GM12878 (cell line): ENCODE measurements around the gene DDRGK1. TPM values are rescaled to one million over a fixed set of nuclear protein-coding genes. Genes with fewer than 3 reads are reported as not detected.

Experiments
- ATAC-seq: fragments of 200-7000 bp; cut with Tn5 transposase; 3 replicates; pipeline ENCODE4 v1.9.1; 2020; ENCODE audit warnings: mild to moderate bottlenecking, moderate library complexity
- BruUV-seq: library from RNA; stranded (reverse); fragments of 400-500 nt; replicated peaks from 2 replicates; lab custom pipeline; 2021; lab: Mats Ljungman, UMichigan
- CTCF ChIA-PET: fragments of 300-600 bp; sonication (Branson Sonifier 250); formaldehyde crosslinking; extraction: SDS; loops from one replicate; lab custom pipeline; 2021; ENCODE audit warnings: inconsistent platforms; lab: Yijun Ruan, JAX
- POLR2A ChIA-PET: fragments of 350-600 bp; formaldehyde crosslinking; extraction: SDS; loops from one replicate; lab custom pipeline; 2021; ENCODE audit warnings: inconsistent platforms; lab: Charles Lee
- RAD21 ChIA-PET: fragments of 300-600 bp; sonication (Branson Sonifier 250); formaldehyde crosslinking; loops from one replicate; lab custom pipeline; 2023; ENCODE audit warnings: antibody characterized with exemption; ENCODE audit not compliant: unreplicated experiment; lab: Charles Lee
- SMC1A ChIA-PET: fragments of 300-600 bp; sonication (Branson Sonifier 250); formaldehyde crosslinking; loops from one replicate; lab custom pipeline; 2023; ENCODE audit not compliant: unreplicated experiment, uncharacterized antibody; lab: Charles Lee
- DNase-seq: peaks from one replicate; pipeline ENCODE4 v3.0.0-alpha.2; 2011; ENCODE audit warnings: low read depth, low spot score
- FAIRE-seq: peaks from 3 replicates; lab custom pipeline; 2011; peaks lifted over from hg19 to GRCh38; lab: Jason Lieb, UNC
- H2AFZ ChIP-seq: 2 replicates; pipeline ENCODE4 v1.6.0; 2011; ENCODE audit warnings: low read depth, low read length, control low read depth; ENCODE audit not compliant: control insufficient read depth
- H3K27ac ChIP-seq: 2 replicates; pipeline ENCODE4 v1.5.1; 2011; ENCODE audit warnings: control low read depth; ENCODE audit not compliant: control insufficient read depth, insufficient read depth
- H3K27me3 ChIP-seq, 2 experiments: replicated peaks in 1 of 2; 2 replicates each; pipeline versions ENCODE4 v1.6.0 to v1.6.1; 2011; ENCODE audit warnings: low read length in 1 of 2; ENCODE audit not compliant: control insufficient read depth in 2 of 2, insufficient read depth in 2 of 2
- H3K36me3 ChIP-seq, 2 experiments: 2 replicates each; pipeline ENCODE4 v1.5.1; 2011; ENCODE audit warnings: low read length in 1 of 2; ENCODE audit not compliant: control insufficient read depth in 2 of 2, insufficient read depth in 2 of 2
- H3K4me1 ChIP-seq: 2 replicates; pipeline ENCODE4 v1.6.1; 2011; ENCODE audit warnings: mild to moderate bottlenecking, low read length, moderate library complexity, mixed read lengths; ENCODE audit not compliant: control insufficient read depth, insufficient read depth
- H3K4me2 ChIP-seq: 2 replicates; pipeline ENCODE4 v1.6.0; 2011; ENCODE audit warnings: control low read depth; ENCODE audit not compliant: control insufficient read depth, insufficient read depth
- H3K4me3 ChIP-seq: fragments of 200-600 bp; sonication (generic); 2 replicates; pipeline ENCODE4 v1.5.1; 2016
- H3K79me2 ChIP-seq: 2 replicates; pipeline ENCODE4 v1.6.0; 2011; ENCODE audit warnings: low read length; ENCODE audit not compliant: control insufficient read depth, insufficient read depth
- H3K9ac ChIP-seq: 2 replicates; pipeline ENCODE4 v1.8.0; 2011; ENCODE audit warnings: low read length, control low read depth, mixed read lengths; ENCODE audit not compliant: control insufficient read depth, insufficient read depth
- H3K9me3 ChIP-seq: replicated peaks from 3 replicates; pipeline ENCODE4 v1.5.1; 2011; ENCODE audit warnings: mild to moderate bottlenecking, low read length; ENCODE audit not compliant: control insufficient read depth, insufficient read depth
- H4K20me1 ChIP-seq: 2 replicates; pipeline ENCODE4 v1.6.0; 2011; ENCODE audit not compliant: control insufficient read depth, insufficient read depth
- EGR1 ChIP-seq, 2 experiments: IDR thresholded peaks; 1 replicate in 1 of 2; 2 replicates in 1 of 2; pipeline ENCODE4 v1.6.1; 2011 to 2012; ENCODE audit warnings: low read depth in 2 of 2, low read length in 2 of 2, borderline replicate concordance in 1 of 2, mild to moderate bottlenecking in 1 of 2, moderate library complexity in 1 of 2
- HCFC1 ChIP-seq: fragments of 150-350 bp; IDR thresholded peaks from 2 replicates; pipeline ENCODE4 v1.6.1; 2014; ENCODE audit warnings: low read length
- NFYB ChIP-seq: IDR thresholded peaks from 2 replicates; pipeline ENCODE4 v1.6.1; 2011; ENCODE audit warnings: low read depth, mild to moderate bottlenecking, low read length, improper control_type of control experiment, moderate library complexity; ENCODE audit not compliant: insufficient read depth
- RBBP5 ChIP-seq: fragments of 200-600 bp; sonication (generic); conservative IDR thresholded peaks from 2 replicates; pipeline ENCODE4 v1.6.1; 2016
- RELA ChIP-seq: fragments of 450-650 bp; IDR thresholded peaks from 2 replicates; pipeline ENCODE4 v1.8.0; 2014; ENCODE audit warnings: borderline replicate concordance; ENCODE audit not compliant: partially characterized antibody
- SMAD5 ChIP-seq: IDR thresholded peaks from 2 replicates; pipeline ENCODE4 v1.6.1; 2016; ENCODE audit warnings: antibody characterized with exemption, low read depth
- SREBF1 ChIP-seq: IDR thresholded peaks from 2 replicates; pipeline ENCODE4 v1.6.1; 2012; ENCODE audit warnings: mild to moderate bottlenecking, low read length
- ZBED1 ChIP-seq: IDR thresholded peaks from 2 replicates; pipeline ENCODE4 v1.6.1; 2016; ENCODE audit warnings: borderline replicate concordance
- ZSCAN29 ChIP-seq: fragments of 450-650 bp; IDR thresholded peaks from 2 replicates; pipeline ENCODE4 v1.6.1; 2017; ENCODE audit warnings: mild to moderate bottlenecking, moderate library complexity
- WGBS: methylation state at CpG from one replicate; pipeline ENCODE4 v1.1.6; 2016; ENCODE audit warnings: low lambda C conversion rate; ENCODE audit not compliant: insufficient replicate concordance, insufficient coverage; ENCODE audit errors: missing lambda C conversion rate; 5-methylcytosine and 5-hydroxymethylcytosine counted together
- in situ Hi-C: fragments of 300-500 bp; cut with MboI; formaldehyde crosslinking; loops from 9 replicates; pipeline ENCODE4 v1.14.3; 2018; ENCODE audit warnings: mixed read lengths
- intact Hi-C: fragments of 100-400 bp; cut with micrococcal nuclease; formaldehyde crosslinking; loops from one replicate; pipeline ENCODE4 v1.14.2; 2022; ENCODE audit not compliant: unreplicated experiment
- polyA plus RNA-seq, 11 experiments: library from polyadenylated mRNA; depleted of rRNA in 4 of 11; unstranded in 6 of 11; stranded (reverse) in 5 of 11; fragments of >200 nt; fragmentation: Nextera tagmentation in 4 of 11; fragmentation: Illumina TruSeq in 1 of 11; extraction: Ambion mirVana in 4 of 11; extraction: Trizol in 1 of 11; gene quantifications; 1 replicate in 1 of 11; 2 replicates in 10 of 11; pipeline versions ENCODE4 v1.2.1 to v1.2.3, GENCODE V29; 2011 to 2016; ENCODE audit warnings: inconsistent platforms in 2 of 11, missing spikeins in 2 of 11, low read depth in 1 of 11
- total RNA-seq, 4 experiments: library from RNA; depleted of rRNA in 3 of 4; stranded (reverse); fragments of >200 nt in 3 of 4; fragmentation: Illumina TruSeq in 1 of 4; extraction: Trizol in 1 of 4; gene quantifications; 2 replicates each; pipeline versions ENCODE4 v1.2.1 to v1.2.3, GENCODE V29; 2013 to 2021
- TF ChIP-seq, protein P1 (sequence below): IDR thresholded peaks from 2 replicates; pipeline ENCODE4 v1.6.1; 2012; ENCODE audit warnings: low read depth, low read length, improper control_type of control experiment
- TF ChIP-seq, protein P2 (sequence below): fragments of 450-650 bp; conservative IDR thresholded peaks from 2 replicates; pipeline ENCODE4 v1.6.1; 2017; ENCODE audit warnings: mild to moderate bottlenecking, moderate library complexity
- TF ChIP-seq, protein P3 (sequence below): IDR thresholded peaks from 2 replicates; pipeline ENCODE4 v1.6.1; 2012; ENCODE audit warnings: improper control_type of control experiment, low read depth, low read length; ENCODE audit not compliant: insufficient replicate concordance
- TF ChIP-seq, protein P4 (sequence below): fragments of 150-350 bp; IDR thresholded peaks from 2 replicates; pipeline ENCODE4 v1.6.1; 2014; ENCODE audit warnings: mild to moderate bottlenecking, low read depth, low read length

DDRGK1 gene
- total and polyA plus RNA-seq, 10 of the 15 experiments (the other 5 are each of a cell fraction or from before 2014, with no cell fraction given), result 4.0 to 55.2 (median 39.7) TPM

DNA sequence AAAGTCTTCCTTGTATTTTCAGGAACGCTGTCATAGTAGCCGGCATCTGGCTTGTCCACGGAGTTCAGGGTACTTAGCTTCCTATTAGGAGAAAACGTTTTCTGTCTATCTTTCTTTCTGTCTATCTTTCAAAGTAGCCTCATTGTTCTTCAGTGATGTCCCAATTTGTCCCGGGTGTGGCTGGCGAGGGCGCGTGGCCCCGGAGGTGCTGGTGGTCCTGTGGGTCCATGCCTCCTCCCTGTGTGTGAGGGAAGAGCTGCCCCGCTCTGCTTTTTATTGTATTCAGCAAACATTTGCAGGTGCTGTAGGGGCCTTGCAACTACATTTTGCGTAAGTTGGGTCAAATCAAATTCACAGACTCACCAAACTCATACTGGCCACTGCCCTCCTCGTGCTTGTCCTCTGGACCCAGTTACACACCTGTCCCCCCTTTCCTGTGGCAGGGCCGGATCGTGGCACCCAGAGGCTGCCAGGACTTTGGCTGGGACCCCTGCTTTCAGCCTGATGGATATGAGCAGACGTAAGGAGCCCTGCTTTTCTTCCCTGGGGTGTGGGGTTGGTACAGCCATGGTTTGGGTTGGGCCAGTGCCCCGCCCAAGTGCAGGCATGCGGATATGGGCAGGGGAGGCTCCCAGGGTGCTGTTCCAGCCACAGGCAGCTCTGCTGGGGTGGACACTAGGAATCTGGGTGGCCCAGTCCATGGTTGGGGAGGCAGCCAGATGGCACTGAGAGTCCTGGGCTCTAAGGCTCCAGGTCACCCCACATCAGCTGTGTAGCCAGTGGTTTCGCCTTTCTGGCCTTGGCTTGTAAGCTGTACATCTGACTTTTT, 17.1 kb upstream of the DDRGK1 start:
- in situ Hi-C loops, result no loop called here
- ChIA-PET SMC1A (interaction anchor here (0.8 kb wide), 1 partner anchor 55 kb away, joined by 3 read pairs; no protein-coding TSS in a partner anchor), POLR2A (interaction anchor here (0.7 kb wide), 1 partner anchor 104 kb away, joined by 8 read pairs; no protein-coding TSS in a partner anchor), CTCF (interaction anchor here (1.4 to 3.5 kb wide), 3 partner anchors 55 to 94 kb away, joined by 3 to 31 read pairs (median 8); no protein-coding TSS in a partner anchor), RAD21 (no interaction called here)
- H3K27ac ChIP-seq, result no peak overlapping the region
- H3K27me3 ChIP-seq, result no peaks in the 10 kb centered on the region
- no peaks in the 10 kb centered on the region for H3K9me3 ChIP-seq
- H3K9ac ChIP-seq, result no peak overlapping the region
- H3K4me2 ChIP-seq, result no peak overlapping the region
- ATAC-seq (no peak), DNase-seq (no peak), FAIRE-seq (no peak)
- H3K4me3 ChIP-seq, result no peak overlapping the region
- no TSS peak for BruUV-seq
- H2AFZ ChIP-seq, result no peak overlapping the region
- H3K36me3 ChIP-seq, result peaks cover 0 to 10% of the 10 kb centered on the region in 2 experiments; a peak in 2 of 4 replicates
- no peaks in the 10 kb centered on the region for H4K20me1 ChIP-seq
- WGBS, result 90% methylated on average over 18 of the region's 18 CpGs
- peaks cover 16% of the 10 kb centered on the region for H3K4me1 ChIP-seq
- intact Hi-C loops, result no loop called here
- H3K79me2 ChIP-seq, result no peaks in the 10 kb centered on the region
- TF ChIP-seq ZSCAN29 (no peak), ZBED1 (no peak), SREBF1 (no peak), RELA (no peak), EGR1 (IDR thresholded peaks at IDR 0.05; ENCODE audit: borderline replicate concordance in 1 of 2, low read depth in 2 of 2, low read length in 2 of 2) (no peak), RBBP5 (no peak), HCFC1 (no peak), NFYB (no peak), SMAD5 (no peak)
- TF ChIP-seq, protein P1, sequence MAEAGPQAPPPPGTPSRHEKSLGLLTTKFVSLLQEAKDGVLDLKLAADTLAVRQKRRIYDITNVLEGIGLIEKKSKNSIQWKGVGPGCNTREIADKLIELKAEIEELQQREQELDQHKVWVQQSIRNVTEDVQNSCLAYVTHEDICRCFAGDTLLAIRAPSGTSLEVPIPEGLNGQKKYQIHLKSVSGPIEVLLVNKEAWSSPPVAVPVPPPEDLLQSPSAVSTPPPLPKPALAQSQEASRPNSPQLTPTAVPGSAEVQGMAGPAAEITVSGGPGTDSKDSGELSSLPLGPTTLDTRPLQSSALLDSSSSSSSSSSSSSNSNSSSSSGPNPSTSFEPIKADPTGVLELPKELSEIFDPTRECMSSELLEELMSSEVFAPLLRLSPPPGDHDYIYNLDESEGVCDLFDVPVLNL, result no peak
- TF ChIP-seq, protein P2, sequence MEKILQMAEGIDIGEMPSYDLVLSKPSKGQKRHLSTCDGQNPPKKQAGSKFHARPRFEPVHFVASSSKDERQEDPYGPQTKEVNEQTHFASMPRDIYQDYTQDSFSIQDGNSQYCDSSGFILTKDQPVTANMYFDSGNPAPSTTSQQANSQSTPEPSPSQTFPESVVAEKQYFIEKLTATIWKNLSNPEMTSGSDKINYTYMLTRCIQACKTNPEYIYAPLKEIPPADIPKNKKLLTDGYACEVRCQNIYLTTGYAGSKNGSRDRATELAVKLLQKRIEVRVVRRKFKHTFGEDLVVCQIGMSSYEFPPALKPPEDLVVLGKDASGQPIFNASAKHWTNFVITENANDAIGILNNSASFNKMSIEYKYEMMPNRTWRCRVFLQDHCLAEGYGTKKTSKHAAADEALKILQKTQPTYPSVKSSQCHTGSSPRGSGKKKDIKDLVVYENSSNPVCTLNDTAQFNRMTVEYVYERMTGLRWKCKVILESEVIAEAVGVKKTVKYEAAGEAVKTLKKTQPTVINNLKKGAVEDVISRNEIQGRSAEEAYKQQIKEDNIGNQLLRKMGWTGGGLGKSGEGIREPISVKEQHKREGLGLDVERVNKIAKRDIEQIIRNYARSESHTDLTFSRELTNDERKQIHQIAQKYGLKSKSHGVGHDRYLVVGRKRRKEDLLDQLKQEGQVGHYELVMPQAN, result no peak
- TF ChIP-seq, protein P3, sequence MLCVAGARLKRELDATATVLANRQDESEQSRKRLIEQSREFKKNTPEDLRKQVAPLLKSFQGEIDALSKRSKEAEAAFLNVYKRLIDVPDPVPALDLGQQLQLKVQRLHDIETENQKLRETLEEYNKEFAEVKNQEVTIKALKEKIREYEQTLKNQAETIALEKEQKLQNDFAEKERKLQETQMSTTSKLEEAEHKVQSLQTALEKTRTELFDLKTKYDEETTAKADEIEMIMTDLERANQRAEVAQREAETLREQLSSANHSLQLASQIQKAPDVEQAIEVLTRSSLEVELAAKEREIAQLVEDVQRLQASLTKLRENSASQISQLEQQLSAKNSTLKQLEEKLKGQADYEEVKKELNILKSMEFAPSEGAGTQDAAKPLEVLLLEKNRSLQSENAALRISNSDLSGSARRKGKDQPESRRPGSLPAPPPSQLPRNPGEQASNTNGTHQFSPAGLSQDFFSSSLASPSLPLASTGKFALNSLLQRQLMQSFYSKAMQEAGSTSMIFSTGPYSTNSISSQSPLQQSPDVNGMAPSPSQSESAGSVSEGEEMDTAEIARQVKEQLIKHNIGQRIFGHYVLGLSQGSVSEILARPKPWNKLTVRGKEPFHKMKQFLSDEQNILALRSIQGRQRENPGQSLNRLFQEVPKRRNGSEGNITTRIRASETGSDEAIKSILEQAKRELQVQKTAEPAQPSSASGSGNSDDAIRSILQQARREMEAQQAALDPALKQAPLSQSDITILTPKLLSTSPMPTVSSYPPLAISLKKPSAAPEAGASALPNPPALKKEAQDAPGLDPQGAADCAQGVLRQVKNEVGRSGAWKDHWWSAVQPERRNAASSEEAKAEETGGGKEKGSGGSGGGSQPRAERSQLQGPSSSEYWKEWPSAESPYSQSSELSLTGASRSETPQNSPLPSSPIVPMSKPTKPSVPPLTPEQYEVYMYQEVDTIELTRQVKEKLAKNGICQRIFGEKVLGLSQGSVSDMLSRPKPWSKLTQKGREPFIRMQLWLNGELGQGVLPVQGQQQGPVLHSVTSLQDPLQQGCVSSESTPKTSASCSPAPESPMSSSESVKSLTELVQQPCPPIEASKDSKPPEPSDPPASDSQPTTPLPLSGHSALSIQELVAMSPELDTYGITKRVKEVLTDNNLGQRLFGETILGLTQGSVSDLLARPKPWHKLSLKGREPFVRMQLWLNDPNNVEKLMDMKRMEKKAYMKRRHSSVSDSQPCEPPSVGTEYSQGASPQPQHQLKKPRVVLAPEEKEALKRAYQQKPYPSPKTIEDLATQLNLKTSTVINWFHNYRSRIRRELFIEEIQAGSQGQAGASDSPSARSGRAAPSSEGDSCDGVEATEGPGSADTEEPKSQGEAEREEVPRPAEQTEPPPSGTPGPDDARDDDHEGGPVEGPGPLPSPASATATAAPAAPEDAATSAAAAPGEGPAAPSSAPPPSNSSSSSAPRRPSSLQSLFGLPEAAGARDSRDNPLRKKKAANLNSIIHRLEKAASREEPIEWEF, result no peak
- TF ChIP-seq, protein P4, sequence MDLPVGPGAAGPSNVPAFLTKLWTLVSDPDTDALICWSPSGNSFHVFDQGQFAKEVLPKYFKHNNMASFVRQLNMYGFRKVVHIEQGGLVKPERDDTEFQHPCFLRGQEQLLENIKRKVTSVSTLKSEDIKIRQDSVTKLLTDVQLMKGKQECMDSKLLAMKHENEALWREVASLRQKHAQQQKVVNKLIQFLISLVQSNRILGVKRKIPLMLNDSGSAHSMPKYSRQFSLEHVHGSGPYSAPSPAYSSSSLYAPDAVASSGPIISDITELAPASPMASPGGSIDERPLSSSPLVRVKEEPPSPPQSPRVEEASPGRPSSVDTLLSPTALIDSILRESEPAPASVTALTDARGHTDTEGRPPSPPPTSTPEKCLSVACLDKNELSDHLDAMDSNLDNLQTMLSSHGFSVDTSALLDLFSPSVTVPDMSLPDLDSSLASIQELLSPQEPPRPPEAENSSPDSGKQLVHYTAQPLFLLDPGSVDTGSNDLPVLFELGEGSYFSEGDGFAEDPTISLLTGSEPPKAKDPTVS, result no peak
